Fibroblast of skin of abdomen (primary cell): Measurements from ENCODE around the gene DOK4. TPM values are rescaled to one million over a fixed set of nuclear protein-coding genes. Genes with fewer than 3 reads are reported as not detected.

Experiments used
- DNase-seq: peaks from one replicate; pipeline ENCODE4 v3.0.0-alpha.2; 2013
- polyA plus RNA-seq, 2 experiments: library from polyadenylated mRNA; unstranded; fragments of 120-200 nt; gene quantifications; one replicate each; pipeline ENCODE4 v1.2.1, GENCODE V29; 2013; ENCODE audit not compliant: insufficient read length in 2 of 2

DOK4 gene
- polyA plus RNA-seq (2013, experiment 1 of 2; ENCODE audit: insufficient read length) = 12.3 TPM
- 12.2 TPM for polyA plus RNA-seq (2013, experiment 2 of 2; ENCODE audit: insufficient read length)

GRCh38 chr16:57485916-57486857, at the start of gene DOK4:
Gene DOK4, minus strand, starts transcription at chr16:57486493. Its CDS starts 6,986 bp downstream, at chr16:57479507.
- peak; percentile 64 for DNase-seq

GRCh38 chr16:57535680-57536305, 49.5 kb upstream of the DOK4 start:
- peak; percentile 91 for DNase-seq

- no peak for DNase-seq
Observed at GRCh38 chr16:57534881-57535658, 48.8 kb upstream of the DOK4 start.

GRCh38 chr16:57534337-57534880, 48.1 kb upstream of the DOK4 start:
- DNase-seq = no peak

- DNase-seq = no peak
Observed at GRCh38 chr16:57533431-57534336, 47.4 kb upstream of the DOK4 start.

- no peak for DNase-seq
Observed at GRCh38 chr16:57532266-57532625, 46.0 kb upstream of the DOK4 start.

GRCh38 chr16:57531635-57532265, 45.5 kb upstream of the DOK4 start:
- no peak for DNase-seq

GRCh38 chr16:57531253-57531575, 44.9 kb upstream of the DOK4 start:
- DNase-seq = no peak

GRCh38 chr16:57530522-57531252, 44.4 kb upstream of the DOK4 start:
- DNase-seq = no peak

GRCh38 chr16:57530104-57530521, 43.8 kb upstream of the DOK4 start:
- peak; percentile 61 for DNase-seq

- DNase-seq = no peak
Observed at GRCh38 chr16:57529391-57530103, 43.3 kb upstream of the DOK4 start.

GRCh38 chr16:57528499-57529390, 42.5 kb upstream of the DOK4 start:
- no peak for DNase-seq

GRCh38 chr16:57527610-57528360, 41.5 kb upstream of the DOK4 start:
- no peak for DNase-seq

GRCh38 chr16:57527027-57527426, 40.7 kb upstream of the DOK4 start:
- DNase-seq = no peak

- DNase-seq = no peak
Observed at GRCh38 chr16:57526498-57526897, 40.2 kb upstream of the DOK4 start.

- no peak for DNase-seq
Observed at GRCh38 chr16:57525761-57526160, 39.5 kb upstream of the DOK4 start.

- DNase-seq = no peak
Observed at GRCh38 chr16:57522960-57523359, 36.7 kb upstream of the DOK4 start.

- peak; percentile 59 for DNase-seq
Observed at GRCh38 chr16:57519796-57520360, 33.6 kb upstream of the DOK4 start.
